GM12878 (cell line): ENCODE results near the gene HNRNPH1. TPM values are rescaled to one million over a fixed set of nuclear protein-coding genes. Genes with fewer than 3 reads are reported as not detected.

Experiments used
- BACH1 ChIP-seq: fragments of 450-650 bp; IDR thresholded peaks from 2 replicates; pipeline ENCODE4 v1.6.1; 2017; ENCODE audit warnings: mild to moderate bottlenecking, borderline replicate concordance
- CBFB ChIP-seq: IDR thresholded peaks from 2 replicates; pipeline ENCODE4 v1.6.1; 2016; ENCODE audit warnings: antibody characterized with exemption, low read depth
- CEBPB ChIP-seq, 2 experiments: fragments of 150-350 bp in 1 of 2; IDR thresholded peaks; 2 replicates each; pipeline ENCODE4 v1.6.1; 2012 to 2014; ENCODE audit warnings: low read depth in 2 of 2, low read length in 2 of 2, borderline replicate concordance in 1 of 2, inconsistent platforms in 1 of 2
- EP300 ChIP-seq, 2 experiments: fragments of 150-350 bp in 1 of 2; IDR thresholded peaks; 2 replicates each; pipeline ENCODE4 v1.6.1; 2011 to 2012; ENCODE audit warnings: low read depth in 2 of 2, low read length in 2 of 2, borderline replicate concordance in 1 of 2, improper control_type of control experiment in 1 of 2, inconsistent platforms in 1 of 2; ENCODE audit not compliant: control insufficient read depth in 1 of 2
- ESRRA ChIP-seq: IDR thresholded peaks from 2 replicates; pipeline ENCODE4 v1.6.1; 2012; ENCODE audit warnings: mild to moderate bottlenecking, low read length, improper control_type of control experiment
- FOS ChIP-seq: IDR thresholded peaks from 3 replicates; pipeline ENCODE4 v1.6.1; 2011; ENCODE audit warnings: borderline replicate concordance; ENCODE audit not compliant: insufficient read length; ENCODE audit errors: extremely low read depth
- MLLT1 ChIP-seq: fragments of 450-650 bp; IDR thresholded peaks from 2 replicates; pipeline ENCODE4 v1.6.1; 2016; ENCODE audit warnings: mild to moderate bottlenecking
- NFXL1 ChIP-seq: fragments of 450-650 bp; IDR thresholded peaks from 2 replicates; pipeline ENCODE4 v1.6.1; 2017; ENCODE audit warnings: antibody characterized with exemption, mild to moderate bottlenecking, borderline replicate concordance
- NRF1 ChIP-seq: conservative IDR thresholded peaks from 2 replicates; pipeline ENCODE4 v1.6.1; 2011; ENCODE audit warnings: mild to moderate bottlenecking, low read depth, low read length, improper control_type of control experiment
- RBBP5 ChIP-seq: fragments of 200-600 bp; sonication (generic); conservative IDR thresholded peaks from 2 replicates; pipeline ENCODE4 v1.6.1; 2016
- SMAD5 ChIP-seq: IDR thresholded peaks from 2 replicates; pipeline ENCODE4 v1.6.1; 2016; ENCODE audit warnings: antibody characterized with exemption, low read depth
- ZNF592 ChIP-seq: fragments of 450-650 bp; IDR thresholded peaks from 2 replicates; pipeline ENCODE4 v1.6.1; 2017; ENCODE audit warnings: mild to moderate bottlenecking, moderate library complexity
- polyA plus RNA-seq, 11 experiments: library from polyadenylated mRNA; depleted of rRNA in 4 of 11; unstranded in 6 of 11; stranded (reverse) in 5 of 11; fragments of >200 nt; fragmentation: Nextera tagmentation in 4 of 11; fragmentation: Illumina TruSeq in 1 of 11; extraction: Ambion mirVana in 4 of 11; extraction: Trizol in 1 of 11; gene quantifications; 1 replicate in 1 of 11; 2 replicates in 10 of 11; pipeline versions ENCODE4 v1.2.1 to v1.2.3, GENCODE V29; 2011 to 2016; ENCODE audit warnings: inconsistent platforms in 2 of 11, missing spikeins in 2 of 11, low read depth in 1 of 11
- total RNA-seq, 4 experiments: library from RNA; depleted of rRNA in 3 of 4; stranded (reverse); fragments of >200 nt in 3 of 4; fragmentation: Illumina TruSeq in 1 of 4; extraction: Trizol in 1 of 4; gene quantifications; 2 replicates each; pipeline versions ENCODE4 v1.2.1 to v1.2.3, GENCODE V29; 2013 to 2021
- TF ChIP-seq, protein P1 (sequence below): fragments of 450-650 bp; IDR thresholded peaks from 2 replicates; pipeline ENCODE4 v1.6.1; 2017; ENCODE audit warnings: mild to moderate bottlenecking, moderate library complexity
- TF ChIP-seq, protein P2 (sequence below): IDR thresholded peaks from 2 replicates; pipeline ENCODE4 v1.6.1; 2011; ENCODE audit warnings: low read depth, low read length, improper control_type of control experiment, borderline replicate concordance
- TF ChIP-seq, protein P3 (sequence below): fragments of 450-650 bp; IDR thresholded peaks from 2 replicates; pipeline ENCODE4 v1.6.1; 2017; ENCODE audit warnings: low read depth, mild to moderate bottlenecking, moderate library complexity

The HNRNPH1 gene
- total and polyA plus RNA-seq, 10 of the 15 experiments (the other 5 are each of a cell fraction or from before 2014, with no cell fraction given) = 184 to 780 (median 690) TPM

- peak; percentile 84 for TF ChIP-seq MLLT1
- peak in 1 of 2 experiments; percentile 41; a peak in 1 of 4 replicates for TF ChIP-seq CEBPB (IDR thresholded peaks at IDR 0.05; ENCODE audit: borderline replicate concordance in 1 of 2, low read depth in 2 of 2, low read length in 2 of 2)
- TF ChIP-seq CBFB = peak; percentile 99
- 0 out of 2 replicates have a peak, but pooled peaks have one; percentile 38 for TF ChIP-seq ESRRA
- no peak for TF ChIP-seq NFXL1
- TF ChIP-seq, protein P1, sequence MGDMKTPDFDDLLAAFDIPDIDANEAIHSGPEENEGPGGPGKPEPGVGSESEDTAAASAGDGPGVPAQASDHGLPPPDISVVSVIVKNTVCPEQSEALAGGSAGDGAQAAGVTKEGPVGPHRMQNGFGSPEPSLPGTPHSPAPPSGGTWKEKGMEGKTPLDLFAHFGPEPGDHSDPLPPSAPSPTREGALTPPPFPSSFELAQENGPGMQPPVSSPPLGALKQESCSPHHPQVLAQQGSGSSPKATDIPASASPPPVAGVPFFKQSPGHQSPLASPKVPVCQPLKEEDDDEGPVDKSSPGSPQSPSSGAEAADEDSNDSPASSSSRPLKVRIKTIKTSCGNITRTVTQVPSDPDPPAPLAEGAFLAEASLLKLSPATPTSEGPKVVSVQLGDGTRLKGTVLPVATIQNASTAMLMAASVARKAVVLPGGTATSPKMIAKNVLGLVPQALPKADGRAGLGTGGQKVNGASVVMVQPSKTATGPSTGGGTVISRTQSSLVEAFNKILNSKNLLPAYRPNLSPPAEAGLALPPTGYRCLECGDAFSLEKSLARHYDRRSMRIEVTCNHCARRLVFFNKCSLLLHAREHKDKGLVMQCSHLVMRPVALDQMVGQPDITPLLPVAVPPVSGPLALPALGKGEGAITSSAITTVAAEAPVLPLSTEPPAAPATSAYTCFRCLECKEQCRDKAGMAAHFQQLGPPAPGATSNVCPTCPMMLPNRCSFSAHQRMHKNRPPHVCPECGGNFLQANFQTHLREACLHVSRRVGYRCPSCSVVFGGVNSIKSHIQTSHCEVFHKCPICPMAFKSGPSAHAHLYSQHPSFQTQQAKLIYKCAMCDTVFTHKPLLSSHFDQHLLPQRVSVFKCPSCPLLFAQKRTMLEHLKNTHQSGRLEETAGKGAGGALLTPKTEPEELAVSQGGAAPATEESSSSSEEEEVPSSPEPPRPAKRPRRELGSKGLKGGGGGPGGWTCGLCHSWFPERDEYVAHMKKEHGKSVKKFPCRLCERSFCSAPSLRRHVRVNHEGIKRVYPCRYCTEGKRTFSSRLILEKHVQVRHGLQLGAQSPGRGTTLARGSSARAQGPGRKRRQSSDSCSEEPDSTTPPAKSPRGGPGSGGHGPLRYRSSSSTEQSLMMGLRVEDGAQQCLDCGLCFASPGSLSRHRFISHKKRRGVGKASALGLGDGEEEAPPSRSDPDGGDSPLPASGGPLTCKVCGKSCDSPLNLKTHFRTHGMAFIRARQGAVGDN = peak; percentile 96
- TF ChIP-seq RBBP5 = no peak
- peak; percentile 81 for TF ChIP-seq BACH1
- TF ChIP-seq, protein P2, sequence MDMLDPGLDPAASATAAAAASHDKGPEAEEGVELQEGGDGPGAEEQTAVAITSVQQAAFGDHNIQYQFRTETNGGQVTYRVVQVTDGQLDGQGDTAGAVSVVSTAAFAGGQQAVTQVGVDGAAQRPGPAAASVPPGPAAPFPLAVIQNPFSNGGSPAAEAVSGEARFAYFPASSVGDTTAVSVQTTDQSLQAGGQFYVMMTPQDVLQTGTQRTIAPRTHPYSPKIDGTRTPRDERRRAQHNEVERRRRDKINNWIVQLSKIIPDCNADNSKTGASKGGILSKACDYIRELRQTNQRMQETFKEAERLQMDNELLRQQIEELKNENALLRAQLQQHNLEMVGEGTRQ = no peak
- no peak for TF ChIP-seq ZNF592
- TF ChIP-seq NRF1 = peak; percentile 98
- TF ChIP-seq FOS = no peak
- TF ChIP-seq EP300 (IDR thresholded peaks at IDR 0.05; ENCODE audit: borderline replicate concordance in 1 of 2, control insufficient read depth in 1 of 2, low read depth in 2 of 2, low read length in 2 of 2) = peak in 1 of 2 experiments; percentile 45; a peak in 1 of 4 replicates
- TF ChIP-seq, protein P3, sequence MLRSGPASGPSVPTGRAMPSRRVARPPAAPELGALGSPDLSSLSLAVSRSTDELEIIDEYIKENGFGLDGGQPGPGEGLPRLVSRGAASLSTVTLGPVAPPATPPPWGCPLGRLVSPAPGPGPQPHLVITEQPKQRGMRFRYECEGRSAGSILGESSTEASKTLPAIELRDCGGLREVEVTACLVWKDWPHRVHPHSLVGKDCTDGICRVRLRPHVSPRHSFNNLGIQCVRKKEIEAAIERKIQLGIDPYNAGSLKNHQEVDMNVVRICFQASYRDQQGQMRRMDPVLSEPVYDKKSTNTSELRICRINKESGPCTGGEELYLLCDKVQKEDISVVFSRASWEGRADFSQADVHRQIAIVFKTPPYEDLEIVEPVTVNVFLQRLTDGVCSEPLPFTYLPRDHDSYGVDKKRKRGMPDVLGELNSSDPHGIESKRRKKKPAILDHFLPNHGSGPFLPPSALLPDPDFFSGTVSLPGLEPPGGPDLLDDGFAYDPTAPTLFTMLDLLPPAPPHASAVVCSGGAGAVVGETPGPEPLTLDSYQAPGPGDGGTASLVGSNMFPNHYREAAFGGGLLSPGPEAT = no peak; the same call in 1 of the 2 replicates
- peak; percentile 99 for TF ChIP-seq SMAD5
Observed at GRCh38 chr5:179623003-179623905, at the start of gene HNRNPH1 (continued).
